HG03378 (cell line): ENCODE results near the gene WWTR1.

Experiments used
- ATAC-seq: cut with Tn5 transposase; IDR thresholded peaks from one replicate; pipeline ENCODE4 v1.9.1; 2021; ENCODE audit warnings: mild to moderate bottlenecking, moderate library complexity; ENCODE audit not compliant: unreplicated experiment

Gene WWTR1

GRCh38 chr3:149502438-149502837 is 155.4 kb downstream of the WWTR1 start:
- ATAC-seq, result no peak

DNA sequence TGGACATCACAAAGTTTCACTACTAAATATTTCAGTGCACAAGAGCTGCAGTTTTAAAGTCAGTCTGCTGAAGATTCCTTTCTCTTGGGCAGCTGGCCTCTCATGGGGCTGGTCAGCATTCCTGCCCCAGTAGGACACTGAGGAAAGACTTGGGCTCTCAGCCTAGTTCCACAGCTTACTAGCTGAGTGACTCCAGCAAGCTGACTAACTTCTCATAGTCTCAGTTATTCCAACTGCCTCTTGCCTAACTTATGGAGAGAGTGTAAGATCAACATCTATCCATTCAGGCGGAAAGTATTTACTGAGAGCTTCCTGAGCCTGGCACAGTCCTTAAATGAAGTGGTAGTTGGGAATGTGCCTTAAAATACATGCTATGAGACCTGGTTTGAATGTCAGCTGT is 156.3 kb downstream of the WWTR1 start:
- ATAC-seq, result no peak

DNA sequence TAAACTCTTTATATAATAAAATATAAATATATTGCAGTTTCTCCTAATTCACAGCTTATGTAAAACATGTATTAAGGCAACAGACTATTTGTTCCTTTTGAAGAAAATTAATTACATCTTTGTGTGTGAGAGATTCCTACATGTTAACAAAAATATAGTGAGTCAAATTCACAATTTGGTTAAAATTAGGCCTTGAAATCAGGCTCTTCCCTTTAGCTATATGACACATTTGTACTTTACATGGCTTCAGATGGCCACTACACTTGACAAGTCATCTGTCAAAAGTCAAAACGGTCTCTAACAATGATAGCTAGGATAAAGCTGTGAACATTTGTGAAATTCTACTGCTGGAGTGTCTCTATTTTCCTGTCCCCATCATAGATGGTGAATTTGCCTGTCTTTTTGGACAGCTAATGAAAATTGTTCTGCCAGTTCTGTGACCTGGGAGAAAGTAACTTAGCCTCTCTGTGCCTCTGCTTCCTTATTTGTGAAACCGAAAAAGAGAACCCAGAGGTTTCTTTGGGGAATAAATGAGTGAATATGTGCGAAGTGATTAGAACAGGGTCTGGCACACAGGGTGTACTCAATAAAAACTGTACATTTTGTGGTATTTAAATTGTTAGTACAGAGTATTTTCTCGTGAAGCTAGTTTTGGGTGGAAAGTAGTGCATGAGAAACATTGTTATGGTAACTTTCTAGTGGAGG is 159.7 kb downstream of the WWTR1 start:
- no peak for ATAC-seq

DNA sequence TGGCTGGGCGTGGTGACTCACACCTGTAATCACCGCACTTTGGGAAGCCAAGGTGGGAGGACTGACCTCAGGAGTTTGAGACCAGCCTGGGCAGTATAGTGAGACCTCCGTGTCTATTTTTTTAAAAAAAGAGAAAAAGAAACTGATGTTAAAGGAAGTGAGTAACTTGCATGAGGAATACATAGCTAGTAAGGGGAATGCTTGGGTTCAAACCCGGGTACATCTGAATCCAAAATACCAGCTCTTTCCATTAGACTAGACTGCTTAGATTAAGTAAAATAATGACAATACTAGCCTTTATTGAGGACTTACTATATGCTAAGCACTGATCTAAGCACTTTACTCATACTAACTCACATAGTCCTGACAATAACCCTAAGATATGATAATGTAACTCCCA is 160.9 kb downstream of the WWTR1 start:
- no peak for ATAC-seq

DNA sequence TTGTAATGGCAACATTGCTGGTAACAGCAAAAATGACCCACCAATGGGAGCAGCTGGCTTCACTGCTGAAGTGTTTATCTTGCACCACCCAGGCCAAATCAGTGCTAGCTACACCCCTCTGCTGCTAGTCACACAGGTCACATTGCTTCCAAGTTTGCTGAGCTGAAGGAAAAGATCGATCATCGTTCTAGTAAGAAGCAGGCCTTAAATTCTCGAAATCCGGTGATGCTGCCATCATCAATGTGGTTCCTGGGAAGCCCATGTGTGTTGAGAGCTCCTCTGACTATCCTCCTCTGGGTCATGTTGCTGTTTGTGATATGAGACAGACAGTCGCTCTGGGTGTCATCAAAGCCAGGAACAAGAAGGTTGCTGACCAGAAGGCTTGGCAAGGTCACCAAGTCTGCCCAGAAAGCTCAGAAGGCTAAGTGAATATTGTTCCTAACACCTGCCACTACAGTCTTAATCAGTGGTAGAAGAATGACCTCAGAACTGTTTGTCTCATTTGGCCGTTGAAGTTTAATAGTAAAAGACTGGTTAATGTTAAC is 162.2 kb downstream of the WWTR1 start:
- ATAC-seq, result no peak

DNA sequence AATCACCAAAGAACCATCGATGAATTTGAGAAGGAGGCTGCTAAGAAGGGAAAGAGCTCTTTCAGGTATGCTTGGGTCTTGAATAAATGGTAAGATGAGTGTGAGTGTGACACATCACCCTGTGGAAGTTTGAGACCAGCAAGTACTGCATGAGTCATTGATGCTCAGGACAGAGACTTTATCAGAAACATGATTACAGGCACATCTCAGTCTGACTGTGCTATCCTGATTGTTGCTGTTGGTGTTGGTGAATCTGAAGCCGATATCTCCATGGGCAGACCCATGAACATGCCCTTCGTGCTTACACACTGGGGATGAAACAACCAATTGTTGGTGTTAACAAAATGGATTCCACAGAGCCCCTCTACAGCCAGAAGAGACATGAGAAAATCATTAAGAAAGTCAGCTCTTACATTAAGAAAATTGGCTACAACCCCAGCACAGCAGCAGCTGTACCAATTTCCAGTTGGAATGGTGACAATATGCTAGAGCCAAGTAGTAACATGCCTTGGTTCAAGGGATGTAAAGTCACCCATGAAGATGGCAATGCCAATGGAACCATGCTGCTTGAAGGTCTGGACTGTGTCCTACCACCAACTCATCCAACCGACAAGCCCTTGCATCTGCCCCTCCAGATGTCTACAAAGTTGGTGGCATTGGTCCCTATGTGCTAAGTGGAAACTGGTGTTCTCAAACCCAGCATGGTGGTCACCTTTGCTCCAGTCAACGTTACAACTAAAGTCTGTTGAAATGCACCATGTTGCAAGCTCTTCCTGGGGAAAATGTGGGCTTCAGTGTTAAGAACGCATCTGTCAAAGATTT is 162.9 kb downstream of the WWTR1 start:
- ATAC-seq, result no peak

DNA sequence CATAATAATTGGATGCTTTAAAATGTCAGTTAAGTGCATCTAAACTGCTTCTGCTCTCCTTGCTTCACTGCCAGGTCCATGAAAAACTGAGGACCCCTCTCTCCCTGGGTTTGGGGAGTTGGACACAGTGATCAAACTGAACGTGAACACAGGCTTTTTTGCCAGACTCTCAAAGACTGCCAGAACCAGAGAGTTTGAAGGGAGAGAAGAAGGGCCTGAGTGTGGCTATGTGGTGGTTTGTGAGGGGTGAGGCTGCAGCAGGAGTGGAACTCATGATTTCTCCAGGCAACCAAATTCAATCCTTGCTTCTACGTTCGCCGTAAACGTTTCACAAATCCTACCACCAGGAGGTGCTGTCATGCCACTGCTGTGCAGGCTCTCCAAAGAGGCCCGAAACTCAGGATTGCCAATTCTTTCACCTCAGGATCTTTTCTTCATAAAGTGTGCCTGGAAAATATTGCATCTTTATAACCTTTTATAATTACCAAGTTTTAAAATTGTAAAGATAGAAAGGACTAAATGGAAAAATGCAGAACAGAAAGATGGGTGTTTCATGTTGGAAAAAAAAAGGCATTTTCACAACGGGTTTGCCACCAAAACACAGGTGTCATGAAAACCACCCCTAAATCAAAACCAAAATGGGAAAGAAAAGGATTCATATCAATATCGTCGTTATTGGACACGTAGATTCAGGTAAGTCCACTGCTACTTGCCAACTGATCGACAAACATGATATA is 163.6 kb downstream of the WWTR1 start:
- ATAC-seq, result no peak

- ATAC-seq, result no peak
Observed at GRCh38 chr3:149493315-149494021, 164.4 kb downstream of the WWTR1 start.

DNA sequence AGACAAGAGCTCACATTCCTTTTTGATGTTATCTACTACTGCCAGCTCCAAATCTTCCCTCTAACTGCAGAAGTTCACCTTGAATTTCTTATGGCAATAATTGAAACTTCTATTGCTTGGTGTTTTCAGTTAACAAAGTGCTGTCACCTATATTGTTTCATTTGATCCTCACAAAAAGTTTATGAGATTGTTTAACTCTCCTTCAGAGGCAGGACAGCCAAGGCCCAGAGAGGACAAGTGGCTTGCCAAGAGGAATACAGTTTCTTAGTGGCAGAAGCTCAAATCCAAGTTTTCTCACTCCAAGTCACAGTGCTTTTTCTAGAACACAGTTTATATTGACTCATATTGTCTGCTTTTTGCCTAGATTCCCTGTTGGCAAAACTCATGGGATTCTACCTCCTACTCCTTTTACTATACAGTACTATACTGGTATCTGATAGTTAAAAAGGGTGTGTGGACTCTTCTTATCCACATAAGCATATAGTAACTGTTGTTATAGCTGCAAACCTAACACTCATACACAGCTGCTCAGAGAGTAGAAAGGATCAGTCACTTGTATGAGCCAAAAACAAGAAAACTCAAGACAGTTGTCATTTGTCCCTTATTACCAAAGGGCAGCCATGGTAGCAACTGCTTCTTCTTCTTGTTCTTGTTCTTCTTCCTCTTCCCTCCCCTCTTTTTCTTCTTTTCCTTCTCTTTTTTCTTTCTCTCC is 167.4 kb downstream of the WWTR1 start:
- no peak for ATAC-seq

GRCh38 chr3:149489060-149489690 is 168.7 kb downstream of the WWTR1 start:
- no peak for ATAC-seq

DNA sequence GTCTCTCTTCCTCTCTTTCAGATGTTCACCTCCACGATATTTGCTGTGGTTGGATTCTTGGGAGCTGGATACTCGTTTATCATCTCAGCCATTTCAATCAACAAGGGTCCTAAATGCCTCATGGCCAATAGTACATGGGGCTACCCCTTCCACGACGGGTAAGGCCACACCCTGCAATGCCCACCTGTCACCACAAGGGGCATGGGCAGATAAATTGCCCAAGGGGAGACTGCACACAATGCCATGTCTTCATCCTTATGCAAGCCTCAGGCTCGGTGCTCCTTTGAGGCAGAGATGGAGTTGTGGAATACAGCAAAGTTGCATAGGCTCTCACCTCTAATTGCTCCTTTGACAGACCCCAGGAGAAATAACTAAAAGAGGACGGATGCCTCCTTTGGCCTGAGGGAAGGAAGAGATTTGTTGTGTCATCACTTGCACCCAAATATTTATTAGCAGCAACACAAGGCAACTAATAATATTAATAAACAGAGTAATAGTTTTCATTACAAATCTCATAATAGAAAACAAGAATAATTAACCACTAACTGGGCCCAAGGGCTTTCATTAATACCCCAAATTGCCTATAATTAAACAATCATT is 170.1 kb downstream of the WWTR1 start:
- ATAC-seq, result no peak

DNA sequence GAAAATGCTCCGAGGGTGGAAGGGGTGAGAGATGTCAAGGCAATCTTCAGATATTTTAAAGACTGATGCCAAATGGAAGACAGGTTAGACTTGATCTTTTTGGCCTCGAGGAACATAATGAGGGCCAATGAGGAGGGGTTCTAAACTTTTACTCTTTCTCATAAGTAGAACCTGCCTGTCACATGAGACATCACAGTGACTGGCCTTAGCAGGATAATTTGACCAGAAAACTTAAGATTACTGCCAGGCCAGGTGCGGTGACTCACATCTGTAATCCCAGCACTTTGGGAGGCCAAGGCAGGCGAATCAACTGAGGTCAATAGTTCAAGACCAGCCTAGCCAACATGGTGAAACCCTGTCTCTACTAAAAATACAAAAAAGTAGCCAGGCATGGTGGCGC is 171.1 kb downstream of the WWTR1 start:
- ATAC-seq, result no peak

DNA sequence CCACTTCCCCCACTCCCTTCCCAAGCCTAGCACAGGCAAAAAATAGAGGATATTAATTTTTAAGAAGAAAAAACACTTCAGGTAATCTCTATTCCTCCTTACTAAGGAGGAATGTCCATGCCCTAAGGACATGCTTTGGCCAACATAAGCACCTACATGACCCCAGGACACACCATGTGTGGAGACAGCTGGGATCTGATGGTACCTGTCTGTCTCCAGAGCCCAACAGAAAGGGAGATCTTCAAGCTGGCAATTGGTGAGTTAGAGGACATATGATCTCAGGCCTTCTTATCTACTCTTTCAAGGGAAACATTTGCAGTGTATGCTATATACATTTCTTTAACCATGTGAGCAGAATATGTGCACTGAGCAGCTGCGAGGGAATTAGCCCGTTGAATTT is 176.3 kb downstream of the WWTR1 start:
- ATAC-seq, result no peak

DNA sequence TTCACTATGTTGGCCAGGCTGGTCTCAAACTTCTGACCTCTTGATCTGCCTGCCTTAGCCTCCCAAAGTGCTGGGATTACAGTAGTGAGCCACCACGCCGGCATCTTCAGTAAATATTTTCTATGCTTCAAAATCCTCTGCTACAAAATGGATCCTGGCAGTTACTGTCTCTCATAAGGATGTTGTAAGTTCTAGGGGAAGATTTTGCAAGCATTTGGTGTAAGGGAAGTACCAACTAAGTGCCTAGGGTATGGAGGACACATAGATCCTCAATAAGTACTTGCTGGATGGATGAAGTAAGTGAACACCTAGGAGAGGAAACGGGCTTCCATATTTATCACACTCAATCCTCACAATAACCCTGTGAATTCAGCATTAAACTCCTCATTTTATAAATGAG is 176.8 kb downstream of the WWTR1 start:
- ATAC-seq, result no peak

- ATAC-seq, result peak; percentile 90
Observed at GRCh38 chr3:149480326-149481017, 177.4 kb downstream of the WWTR1 start.

DNA sequence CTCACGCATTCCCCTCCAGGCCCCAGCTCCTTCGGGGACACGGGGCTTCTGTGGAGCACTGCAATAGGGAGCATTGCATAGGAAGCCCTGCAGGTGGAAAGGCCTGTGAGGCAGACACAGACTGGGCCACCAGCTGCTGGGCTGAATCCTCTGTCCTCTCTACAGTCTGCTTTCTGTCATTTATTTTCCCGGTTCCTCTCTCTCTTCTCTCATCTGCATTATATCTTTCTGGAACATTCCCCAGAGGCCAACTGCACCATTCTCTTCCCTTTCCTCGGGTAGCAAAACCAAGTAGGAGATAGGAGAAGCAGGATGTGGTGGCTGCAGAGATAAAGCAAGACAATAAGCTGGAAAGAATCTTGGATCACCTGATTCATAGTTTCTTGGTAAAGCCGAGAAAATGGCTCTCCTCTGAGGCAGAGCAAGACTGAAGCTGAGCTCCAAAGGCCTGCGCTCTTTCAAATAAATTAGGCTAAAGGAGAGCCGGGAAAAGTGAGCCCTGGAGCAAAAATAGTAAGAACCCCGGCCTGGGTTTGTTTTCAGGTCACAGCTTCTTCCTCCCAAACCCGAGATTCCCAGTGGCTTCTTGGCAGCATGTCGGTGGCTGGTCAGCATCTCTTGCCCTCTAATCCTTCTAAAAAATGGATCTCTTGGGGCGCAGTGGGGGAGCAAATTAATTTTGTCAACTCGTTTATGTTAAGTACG is 178.1 kb downstream of the WWTR1 start:
- ATAC-seq, result no peak

DNA sequence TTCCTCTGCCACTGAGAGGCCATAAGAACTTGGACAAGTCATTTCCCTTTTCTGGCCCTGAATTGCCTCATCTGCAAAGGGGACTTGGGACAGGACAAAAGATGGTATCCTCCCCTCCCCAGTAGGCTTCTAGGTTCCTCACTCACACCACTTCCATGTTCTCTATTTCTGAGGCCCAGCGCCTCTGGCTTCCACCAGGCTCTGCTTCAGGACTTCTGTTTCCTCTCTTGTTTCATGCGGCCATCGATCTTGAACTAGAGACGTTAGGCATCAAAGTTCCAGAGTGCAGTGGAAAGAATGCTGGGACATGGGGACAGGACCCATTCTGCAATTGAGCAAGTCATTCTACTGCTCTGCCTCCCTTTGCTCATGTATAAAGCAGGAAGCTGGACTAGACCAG is 181.6 kb downstream of the WWTR1 start:
- no peak for ATAC-seq

DNA sequence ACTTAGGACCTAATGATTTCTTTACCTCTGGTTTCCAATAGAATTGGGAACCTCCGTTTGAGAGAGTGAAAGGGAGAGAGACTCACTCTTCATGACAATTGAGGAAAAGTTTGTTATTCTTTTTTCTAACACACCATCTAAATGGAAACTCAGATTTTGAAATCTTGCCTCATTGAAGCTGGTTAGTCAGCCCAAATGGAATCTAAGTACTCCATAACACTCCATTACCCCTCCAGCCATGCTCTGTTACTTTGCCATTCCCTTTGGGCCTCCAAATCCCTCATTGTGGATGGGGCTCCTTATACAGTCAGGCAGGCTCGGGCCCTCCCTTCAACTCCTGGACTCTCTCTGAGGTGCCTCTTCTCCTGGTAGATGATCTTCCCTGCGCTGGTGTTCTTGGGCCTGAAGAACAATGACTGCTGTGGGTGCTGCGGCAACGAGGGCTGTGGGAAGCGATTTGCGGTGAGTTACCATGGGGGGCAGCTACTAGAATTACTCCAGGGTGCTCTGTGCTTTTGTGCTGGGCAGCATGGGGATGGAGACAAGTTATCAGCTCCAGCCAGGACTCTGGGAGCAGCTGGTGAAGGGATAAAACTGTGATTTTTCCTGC is 182.3 kb downstream of the WWTR1 start:
- no peak for ATAC-seq
